Common myeloid progenitor, CD34-positive (primary cell): ENCODE results near the gene ADAMTS17.

ENCODE experiments used
- CTCF ChIA-PET: fragments of 350-600 bp; sonication (Branson Sonifier 250); formaldehyde crosslinking; loops from one replicate; lab custom pipeline; 2021; ENCODE audit warnings: antibody characterized with exemption; lab: Charles Lee
- POLR2A ChIA-PET: fragments of 350-600 bp; sonication (Branson Sonifier 250); formaldehyde crosslinking; loops from one replicate; lab custom pipeline; 2021; ENCODE audit warnings: antibody characterized with exemption; lab: Charles Lee
- DNase-seq, 3 donors: peaks; one replicate each; pipeline versions ENCODE4 v3.0.0 to v3.0.0-alpha.2; 2013
- H3K27ac ChIP-seq, 2 experiments: 1 replicate in 1 of 2; 2 replicates in 1 of 2; pipeline ENCODE4 v1.7.0; 2013; ENCODE audit warnings: inconsistent platforms in 2 of 2, low read length in 2 of 2, mild to moderate bottlenecking in 2 of 2, low read depth in 1 of 2, moderate library complexity in 1 of 2; ENCODE audit not compliant: severe bottlenecking in 2 of 2, insufficient read depth in 1 of 2, poor library complexity in 1 of 2
- H3K27me3 ChIP-seq, 5 experiments: replicated peaks in 2 of 5; 1 replicate in 3 of 5; 2 replicates in 2 of 5; pipeline versions ENCODE4 v1.6.1 to v1.7.0; 2013; ENCODE audit warnings: low read length in 4 of 5, mild to moderate bottlenecking in 2 of 5, moderate library complexity in 2 of 5, inconsistent platforms in 1 of 5; ENCODE audit not compliant: insufficient read depth in 5 of 5, control insufficient read depth in 4 of 5
- H3K36me3 ChIP-seq, 4 experiments: 1 replicate in 2 of 4; 2 replicates in 2 of 4; pipeline versions ENCODE4 v1.6.1 to v1.7.0; 2013; ENCODE audit warnings: low read length in 3 of 4, control low read depth in 1 of 4, mild to moderate bottlenecking in 1 of 4; ENCODE audit not compliant: control insufficient read depth in 4 of 4, insufficient read depth in 4 of 4
- H3K4me1 ChIP-seq, 4 experiments: 1 replicate in 3 of 4; 2 replicates in 1 of 4; pipeline versions ENCODE4 v1.6.1 to v1.7.1; 2013; ENCODE audit warnings: low read length in 3 of 4, mild to moderate bottlenecking in 3 of 4, control low read depth in 1 of 4, inconsistent platforms in 1 of 4, moderate library complexity in 1 of 4; ENCODE audit not compliant: control insufficient read depth in 4 of 4, insufficient read depth in 4 of 4; ENCODE audit errors: control extremely low read depth in 1 of 4
- H3K4me3 ChIP-seq, 7 experiments: 1 replicate in 4 of 7; 2 replicates in 3 of 7; pipeline versions ENCODE4 v1.5.1 to v1.7.0; 2013; ENCODE audit warnings: mild to moderate bottlenecking in 7 of 7, low read length in 6 of 7, moderate library complexity in 6 of 7, inconsistent platforms in 2 of 7, low read depth in 2 of 7, control low read depth in 1 of 7; ENCODE audit not compliant: insufficient read depth in 4 of 7, control insufficient read depth in 1 of 7; ENCODE audit errors: extremely low read depth in 1 of 7
- H3K9me3 ChIP-seq, 5 experiments: 1 replicate in 4 of 5; 2 replicates in 1 of 5; pipeline versions ENCODE4 v1.6.1 to v1.7.1; 2013; ENCODE audit warnings: low read length in 4 of 5, mild to moderate bottlenecking in 2 of 5, inconsistent platforms in 1 of 5, low read depth in 1 of 5, moderate library complexity in 1 of 5; ENCODE audit not compliant: control insufficient read depth in 4 of 5, insufficient read depth in 2 of 5; ENCODE audit errors: control extremely low read depth in 1 of 5
- WGBS: methylation state at CpG from one replicate; pipeline ENCODE4 v1.1.5; 2013; ENCODE audit not compliant: insufficient coverage; 5-methylcytosine and 5-hydroxymethylcytosine counted together

ADAMTS17 gene

DNA sequence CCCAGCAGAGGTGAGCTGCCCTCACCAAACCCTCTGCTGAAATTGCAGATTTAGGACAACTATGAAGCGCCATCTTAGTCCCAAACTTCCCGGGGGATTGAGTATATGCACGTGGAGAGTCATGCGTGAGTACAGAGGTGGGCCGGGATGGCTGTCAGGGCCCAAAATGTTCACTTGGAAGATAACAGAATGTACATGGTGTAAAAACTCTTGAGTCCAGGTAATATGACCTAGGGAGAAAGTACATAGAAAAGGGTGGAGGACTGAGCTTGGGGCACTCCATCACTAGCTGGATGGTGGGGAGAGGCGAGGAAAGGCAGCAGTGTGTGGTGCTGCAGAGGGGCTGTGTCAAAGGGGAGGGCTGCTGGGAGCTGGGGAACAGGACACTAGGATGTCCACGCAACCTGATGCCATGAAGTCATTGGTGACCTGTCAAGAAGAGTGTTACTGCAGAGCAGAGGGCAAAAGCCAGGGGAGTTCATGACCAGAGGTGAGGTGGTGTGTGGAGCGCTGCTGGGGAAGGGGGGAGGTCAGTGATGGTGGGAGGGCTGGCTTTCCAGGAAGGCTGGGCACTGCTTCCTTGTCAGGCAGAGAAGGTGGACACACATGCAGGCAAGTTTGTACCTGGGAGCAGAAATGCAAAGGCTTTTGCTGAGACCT lies 372.4 kb downstream of the ADAMTS17 start:
- DNase-seq = no peak
- no peaks in the 10 kb centered on the region for H3K36me3 ChIP-seq
- ChIA-PET CTCF (no interaction called here), POLR2A (no interaction called here)
- 93% methylated on average over 7 of the region's 8 CpGs for WGBS
- peaks cover 0 to 2% (median 0%) of the 10 kb centered on the region in 5 experiments for H3K9me3 ChIP-seq
- H3K27ac ChIP-seq = no peak overlapping the region
- no peak overlapping the region for H3K4me3 ChIP-seq
- no peaks in the 10 kb centered on the region for H3K4me1 ChIP-seq
- peaks cover 0 to 2% (median 0%) of the 10 kb centered on the region in 5 experiments for H3K27me3 ChIP-seq

DNA sequence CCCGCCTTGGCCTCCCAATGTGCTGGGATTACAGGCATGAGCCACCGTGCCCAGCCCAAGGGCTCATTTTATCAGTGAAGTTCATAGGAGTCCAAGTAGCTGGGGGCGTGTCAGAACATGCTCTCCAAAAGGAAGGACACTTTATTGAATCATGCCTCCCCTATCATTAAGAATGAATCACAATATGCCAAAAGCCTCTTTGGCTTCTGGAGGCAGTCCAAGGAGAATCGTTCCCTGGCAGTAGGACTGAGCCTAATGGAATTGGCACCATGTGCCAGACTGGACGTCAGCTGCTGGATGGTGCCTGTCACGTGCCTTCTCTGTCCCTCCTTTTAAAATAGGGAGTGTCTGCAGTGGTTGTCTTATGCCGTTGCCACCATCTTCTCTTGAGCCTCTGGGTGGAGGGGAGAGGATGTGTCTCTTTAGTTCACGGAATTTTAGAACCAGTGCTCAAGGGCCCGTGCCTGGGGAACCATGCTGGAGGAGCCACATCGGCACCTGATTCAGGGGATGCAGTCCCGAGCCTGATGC lies 373.9 kb downstream of the ADAMTS17 start:
- H3K27me3 ChIP-seq = peaks cover 0 to 2% (median 0%) of the 10 kb centered on the region in 5 experiments
- ChIA-PET POLR2A (no interaction called here), CTCF (no interaction called here)
- H3K27ac ChIP-seq = no peak overlapping the region
- 93% methylated on average over 10 of the region's 11 CpGs for WGBS
- no peak overlapping the region for H3K4me3 ChIP-seq
- peaks cover 0 to 2% (median 0%) of the 10 kb centered on the region in 5 experiments for H3K9me3 ChIP-seq
- no peak for DNase-seq
- H3K4me1 ChIP-seq = no peaks in the 10 kb centered on the region
- no peaks in the 10 kb centered on the region for H3K36me3 ChIP-seq

- WGBS = 40% methylated on average over 2 of the region's 3 CpGs
- peaks cover 0 to 2% (median 0%) of the 10 kb centered on the region in 5 experiments for H3K27me3 ChIP-seq
- H3K9me3 ChIP-seq = peaks cover 0 to 2% (median 0%) of the 10 kb centered on the region in 5 experiments
- no peak overlapping the region for H3K27ac ChIP-seq
- H3K4me3 ChIP-seq = no peak overlapping the region
- ChIA-PET POLR2A (no interaction called here), CTCF (no interaction called here)
- no peaks in the 10 kb centered on the region for H3K36me3 ChIP-seq
- H3K4me1 ChIP-seq = no peaks in the 10 kb centered on the region
- no peak for DNase-seq
Observed at GRCh38 chr15:99966815-99967214, 375.0 kb downstream of the ADAMTS17 start.

DNA sequence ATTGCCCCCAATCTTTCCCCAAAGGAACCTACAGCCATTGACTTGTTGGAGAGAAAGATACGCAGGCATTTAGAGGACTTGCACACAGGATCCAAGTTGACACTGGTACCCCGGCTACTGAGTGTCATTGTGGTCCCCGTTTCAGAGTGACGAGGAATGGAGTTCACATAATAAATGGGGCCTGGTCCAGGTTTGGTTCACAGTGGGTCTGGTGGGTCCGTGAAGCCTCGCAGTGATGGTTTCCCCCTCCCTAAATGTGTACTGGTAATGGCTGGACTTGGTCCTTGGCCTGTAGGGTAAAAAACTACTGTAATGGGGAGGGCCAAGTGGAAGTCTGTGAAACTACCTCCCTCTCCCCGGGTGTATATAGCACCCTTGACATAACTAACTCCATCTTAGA lies 376.4 kb downstream of the ADAMTS17 start:
- H3K4me3 ChIP-seq = no peak overlapping the region
- H3K27ac ChIP-seq = no peak overlapping the region
- CTCF ChIA-PET = no interaction called here
- H3K36me3 ChIP-seq = no peaks in the 10 kb centered on the region
- peaks cover 0 to 2% (median 0%) of the 10 kb centered on the region in 5 experiments for H3K9me3 ChIP-seq
- H3K27me3 ChIP-seq = peaks cover 0 to 3% (median 0%) of the 10 kb centered on the region in 5 experiments
- no peak for DNase-seq
- 83% methylated on average over 6 of the region's 7 CpGs for WGBS
- H3K4me1 ChIP-seq = no peaks in the 10 kb centered on the region
- POLR2A ChIA-PET = no interaction called here

- ChIA-PET CTCF (no interaction called here), POLR2A (no interaction called here)
- DNase-seq = no peak
- Histone ChIP-seq H3K27ac (no peak overlapping the region), H3K4me1 (no peaks in the 10 kb centered on the region), H3K4me3 (no peak overlapping the region), H3K36me3 (no peaks in the 10 kb centered on the region), H3K27me3 (peaks cover 0 to 5% (median 0%) of the 10 kb centered on the region in 5 experiments), H3K9me3 (peaks cover 0 to 2% (median 0%) of the 10 kb centered on the region in 5 experiments)
- WGBS = 96% methylated on average over 4 of the region's 7 CpGs
Observed at GRCh38 chr15:99963976-99964375, 377.8 kb downstream of the ADAMTS17 start.

- POLR2A ChIA-PET = no interaction called here
- peaks cover 0 to 5% (median 0%) of the 10 kb centered on the region in 5 experiments for H3K27me3 ChIP-seq
- CTCF ChIA-PET = no interaction called here
- H3K4me3 ChIP-seq = no peak overlapping the region
- H3K27ac ChIP-seq = no peak overlapping the region
- no peaks in the 10 kb centered on the region for H3K9me3 ChIP-seq
- no peak for DNase-seq
- H3K4me1 ChIP-seq = no peaks in the 10 kb centered on the region
- no peaks in the 10 kb centered on the region for H3K36me3 ChIP-seq
- 43% methylated on average over 7 of the region's 8 CpGs for WGBS
Observed at GRCh38 chr15:99963096-99963825, 378.5 kb downstream of the ADAMTS17 start.

DNA sequence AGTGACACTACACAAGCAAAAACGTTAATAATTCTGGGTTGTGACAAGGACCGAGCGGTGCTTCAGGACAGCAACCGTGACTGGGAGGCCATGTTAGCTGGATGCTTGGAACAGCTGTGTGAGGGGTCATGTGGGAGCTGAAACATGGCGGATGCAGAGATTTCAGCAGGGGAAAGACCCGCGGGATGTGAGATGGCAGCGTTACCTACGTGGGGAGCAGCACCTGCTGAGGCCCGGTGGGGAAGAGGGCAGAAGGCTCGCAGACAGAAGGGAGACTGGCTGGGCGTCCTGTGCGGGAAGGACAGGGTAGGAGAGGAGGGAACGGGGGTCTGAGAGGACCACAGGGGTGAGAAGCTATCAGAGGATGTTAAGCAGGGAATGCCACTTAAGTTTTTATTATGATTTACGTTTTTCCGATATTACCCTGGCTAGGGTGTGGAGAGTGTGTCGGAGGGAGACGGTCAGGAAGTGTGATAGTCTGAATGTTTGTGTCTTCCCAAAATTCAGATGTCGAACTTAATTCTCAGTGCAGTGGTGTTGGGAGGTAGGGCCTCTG lies 379.7 kb downstream of the ADAMTS17 start:
- H3K27ac ChIP-seq = no peak overlapping the region
- no peak overlapping the region for H3K4me3 ChIP-seq
- no peak for DNase-seq
- WGBS = 95% methylated on average over 18 of the region's 19 CpGs
- POLR2A ChIA-PET = no interaction called here
- no peaks in the 10 kb centered on the region for H3K36me3 ChIP-seq
- no peaks in the 10 kb centered on the region for H3K4me1 ChIP-seq
- peaks cover 0 to 5% (median 0%) of the 10 kb centered on the region in 5 experiments for H3K27me3 ChIP-seq
- no peaks in the 10 kb centered on the region for H3K9me3 ChIP-seq
- CTCF ChIA-PET = no interaction called here
